ENCODE measurements around the gene LTA. TPM values are rescaled to one million over a fixed set of nuclear protein-coding genes. Genes with fewer than 3 reads are reported as not detected.
"Not testable (repeated sequence)": the region's sequence is repeated elsewhere in the genome, so short reads cannot be mapped to it uniquely, and the experiment has no call there.

The LTA gene
- total RNA-seq, 1 donor from 2014 or later: not detected

- TF ChIP-seq CTCF (conservative IDR thresholded peaks at IDR 0.05; ENCODE audit: low read depth, low read length): no peak
- no peak for DNase-seq (ENCODE audit: low read depth)
- H3K4me3 ChIP-seq (ENCODE audit: low read depth, low read length): peak overlapping the region; percentile 65
These were observed 23.6 kb upstream of the LTA start for GRCh38 chr6:31548544-31548873.

- TF ChIP-seq CTCF (conservative IDR thresholded peaks at IDR 0.05; ENCODE audit: low read depth, low read length): peak; percentile 71
- H3K4me3 ChIP-seq (ENCODE audit: low read depth, low read length); DNase-seq (ENCODE audit: low read depth): not testable (repeated sequence)
These were observed 20.7 kb upstream of the LTA start for GRCh38 chr6:31551371-31551770.

- TF ChIP-seq CTCF (conservative IDR thresholded peaks at IDR 0.05; ENCODE audit: low read depth, low read length): no peak
- no peak overlapping the region for H3K4me3 ChIP-seq (ENCODE audit: low read depth, low read length)
- DNase-seq (ENCODE audit: low read depth): no peak
These were observed 15.8 kb upstream of the LTA start for GRCh38 chr6:31556307-31556706.

- no peak for DNase-seq (ENCODE audit: low read depth)
- no peak overlapping the region for H3K4me3 ChIP-seq (ENCODE audit: low read depth, low read length)
- TF ChIP-seq CTCF (conservative IDR thresholded peaks at IDR 0.05; ENCODE audit: low read depth, low read length): no peak
These were observed 14.4 kb upstream of the LTA start for GRCh38 chr6:31557443-31558317.

- DNase-seq (ENCODE audit: low read depth): no peak
- no peak for TF ChIP-seq CTCF (conservative IDR thresholded peaks at IDR 0.05; ENCODE audit: low read depth, low read length)
- no peak overlapping the region for H3K4me3 ChIP-seq (ENCODE audit: low read depth, low read length)
These were observed 13.8 kb upstream of the LTA start for GRCh38 chr6:31558318-31558625.

- DNase-seq (ENCODE audit: low read depth): no peak
- TF ChIP-seq CTCF (conservative IDR thresholded peaks at IDR 0.05; ENCODE audit: low read depth, low read length): no peak
These were observed 13.2 kb upstream of the LTA start for GRCh38 chr6:31558631-31559500.

More at GRCh38 chr6:31558631-31559500, 13.2 kb upstream of the LTA start:
- no peak overlapping the region for H3K4me3 ChIP-seq (ENCODE audit: low read depth, low read length)

Measured in epithelial cell of proximal tubule (primary cell).